DOHH2 (cell line): Measurements from ENCODE around the gene LYSMD1.

Experiments
- EZH2phosphoT487 ChIP-seq: fragments of 200-600 bp; sonication (generic); IDR thresholded peaks from 2 replicates; pipeline ENCODE4 v1.6.1; 2017; ENCODE audit warnings: borderline replicate concordance, mild to moderate bottlenecking, antibody characterized with exemption, low read length, moderate library complexity, mixed read lengths
- TF ChIP-seq, protein P1 (sequence below): fragments of 200-600 bp; sonication (generic); IDR thresholded peaks from one replicate; pipeline ENCODE4 v1.5.1; 2014; ENCODE audit warnings: antibody characterized with exemption, mild to moderate bottlenecking, low read depth, low read length; ENCODE audit not compliant: poor library complexity, severe bottlenecking

DNA sequence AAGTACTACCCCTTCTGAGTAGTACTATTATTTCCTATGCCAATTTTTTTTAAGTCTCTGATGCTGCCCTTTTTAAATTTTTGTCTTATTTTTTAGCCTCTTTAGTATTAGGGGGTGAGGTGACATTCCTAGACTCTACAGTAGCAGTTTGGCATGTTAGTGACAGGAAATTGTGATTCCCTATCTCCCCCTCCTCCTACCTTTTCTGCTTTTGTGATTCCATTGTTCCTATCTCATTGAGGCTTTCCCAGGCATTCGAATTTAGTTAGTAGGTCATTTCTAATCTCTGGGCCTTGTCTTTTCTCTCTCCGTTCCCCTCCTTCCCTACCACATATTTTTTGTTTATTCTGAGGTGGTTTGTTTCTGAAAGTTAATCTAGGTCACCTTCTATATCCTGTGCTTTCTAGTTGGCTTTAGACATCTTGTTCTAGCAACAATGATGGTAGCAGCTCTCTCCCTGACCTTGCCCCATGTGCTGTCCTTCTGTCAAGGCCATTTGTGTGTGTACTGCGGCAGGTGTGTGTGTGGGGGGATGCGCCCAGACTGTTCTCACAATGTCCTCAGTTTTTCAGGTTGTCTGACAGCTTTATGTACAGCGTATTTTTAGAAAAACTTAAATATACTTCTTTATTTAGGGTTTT is 40.8 kb downstream of the LYSMD1 start:
- TF ChIP-seq, protein P1, sequence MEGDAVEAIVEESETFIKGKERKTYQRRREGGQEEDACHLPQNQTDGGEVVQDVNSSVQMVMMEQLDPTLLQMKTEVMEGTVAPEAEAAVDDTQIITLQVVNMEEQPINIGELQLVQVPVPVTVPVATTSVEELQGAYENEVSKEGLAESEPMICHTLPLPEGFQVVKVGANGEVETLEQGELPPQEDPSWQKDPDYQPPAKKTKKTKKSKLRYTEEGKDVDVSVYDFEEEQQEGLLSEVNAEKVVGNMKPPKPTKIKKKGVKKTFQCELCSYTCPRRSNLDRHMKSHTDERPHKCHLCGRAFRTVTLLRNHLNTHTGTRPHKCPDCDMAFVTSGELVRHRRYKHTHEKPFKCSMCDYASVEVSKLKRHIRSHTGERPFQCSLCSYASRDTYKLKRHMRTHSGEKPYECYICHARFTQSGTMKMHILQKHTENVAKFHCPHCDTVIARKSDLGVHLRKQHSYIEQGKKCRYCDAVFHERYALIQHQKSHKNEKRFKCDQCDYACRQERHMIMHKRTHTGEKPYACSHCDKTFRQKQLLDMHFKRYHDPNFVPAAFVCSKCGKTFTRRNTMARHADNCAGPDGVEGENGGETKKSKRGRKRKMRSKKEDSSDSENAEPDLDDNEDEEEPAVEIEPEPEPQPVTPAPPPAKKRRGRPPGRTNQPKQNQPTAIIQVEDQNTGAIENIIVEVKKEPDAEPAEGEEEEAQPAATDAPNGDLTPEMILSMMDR: no peak
- no peak for TF ChIP-seq EZH2phosphoT487
